Cardiac muscle cell (in vitro differentiated cells and primary cell): ENCODE data around the gene MAST3. TPM values are rescaled to one million over a fixed set of nuclear protein-coding genes. Genes with fewer than 3 reads are reported as not detected.

ENCODE experiments used
- DNase-seq, 2 donors: peaks; one replicate each; pipeline versions ENCODE4 v3.0.0 to v3.0.0-alpha.2; 2010 to 2017; ENCODE audit warnings: low read depth in 1 of 2, low spot score in 1 of 2
- H3K27ac ChIP-seq: fragments of 200-600 bp; sonication (generic); 2 replicates; pipeline ENCODE4 v1.5.1; 2016
- H3K27me3 ChIP-seq: fragments of 200-600 bp; sonication (generic); 2 replicates; pipeline ENCODE4 v1.6.0; 2016; ENCODE audit warnings: control low read depth
- H3K36me3 ChIP-seq: fragments of 200-600 bp; sonication (generic); 2 replicates; pipeline ENCODE4 v1.5.1; 2016; ENCODE audit warnings: control low read depth
- H3K4me1 ChIP-seq: fragments of 200-600 bp; sonication (generic); 2 replicates; pipeline ENCODE4 v1.8.1; 2017; ENCODE audit warnings: low read depth, mild to moderate bottlenecking, mixed run types
- H3K4me3 ChIP-seq: fragments of 200-600 bp; sonication (generic); 2 replicates; pipeline ENCODE4 v1.5.1; 2016; ENCODE audit warnings: mild to moderate bottlenecking
- H3K9me3 ChIP-seq: fragments of 200-600 bp; sonication (generic); 2 replicates; pipeline ENCODE4 v1.5.1; 2017; ENCODE audit warnings: low read depth, mild to moderate bottlenecking, control low read depth
- polyA plus RNA-seq: library from polyadenylated mRNA; unstranded; fragments of >200 nt; fragmentation: Nextera tagmentation; extraction: Ambion mirVana; gene quantifications from 2 replicates; pipeline ENCODE4 v1.2.1, GENCODE V29; 2016
- total RNA-seq: library from RNA; depleted of rRNA; stranded (reverse); fragments of >200 nt; gene quantifications from 2 replicates; pipeline ENCODE4 v1.2.3, GENCODE V29; 2016
- TF ChIP-seq, protein P1 (sequence below): IDR thresholded peaks from 2 replicates; pipeline ENCODE4 v1.5.1; 2012; ENCODE audit warnings: low read depth, mild to moderate bottlenecking, low read length

MAST3 gene
- total and polyA plus RNA-seq, 2 experiments from 2014 or later = 5.5 to 8.1 TPM

DNA sequence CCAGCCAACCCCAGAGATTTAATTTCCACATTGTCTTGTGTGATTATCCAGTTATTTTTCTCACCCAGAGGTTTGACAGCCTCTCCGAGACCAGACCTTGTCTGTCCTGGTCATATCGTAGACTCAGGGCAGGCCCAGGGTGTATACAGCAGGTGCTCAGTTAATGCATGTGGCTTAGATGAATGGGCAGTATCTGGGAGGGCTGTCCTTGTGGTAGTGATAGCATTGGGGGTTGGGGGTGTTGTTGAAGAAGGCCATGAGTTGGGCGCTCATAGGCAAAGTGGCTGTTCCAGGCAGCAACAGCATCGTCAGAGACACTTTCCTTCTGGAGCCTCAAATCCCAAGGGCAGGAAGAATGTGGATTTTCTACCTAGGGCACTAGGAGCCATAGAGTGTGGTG is 16.9 kb downstream of the MAST3 start:
- Histone ChIP-seq H3K4me3 (no peak overlapping the region), H3K27me3 (no peaks in the 10 kb centered on the region), H3K4me1 (no peaks in the 10 kb centered on the region), H3K36me3 (no peaks in the 10 kb centered on the region), H3K27ac (no peak overlapping the region), H3K9me3 (no peaks in the 10 kb centered on the region)
- TF ChIP-seq, protein P1, sequence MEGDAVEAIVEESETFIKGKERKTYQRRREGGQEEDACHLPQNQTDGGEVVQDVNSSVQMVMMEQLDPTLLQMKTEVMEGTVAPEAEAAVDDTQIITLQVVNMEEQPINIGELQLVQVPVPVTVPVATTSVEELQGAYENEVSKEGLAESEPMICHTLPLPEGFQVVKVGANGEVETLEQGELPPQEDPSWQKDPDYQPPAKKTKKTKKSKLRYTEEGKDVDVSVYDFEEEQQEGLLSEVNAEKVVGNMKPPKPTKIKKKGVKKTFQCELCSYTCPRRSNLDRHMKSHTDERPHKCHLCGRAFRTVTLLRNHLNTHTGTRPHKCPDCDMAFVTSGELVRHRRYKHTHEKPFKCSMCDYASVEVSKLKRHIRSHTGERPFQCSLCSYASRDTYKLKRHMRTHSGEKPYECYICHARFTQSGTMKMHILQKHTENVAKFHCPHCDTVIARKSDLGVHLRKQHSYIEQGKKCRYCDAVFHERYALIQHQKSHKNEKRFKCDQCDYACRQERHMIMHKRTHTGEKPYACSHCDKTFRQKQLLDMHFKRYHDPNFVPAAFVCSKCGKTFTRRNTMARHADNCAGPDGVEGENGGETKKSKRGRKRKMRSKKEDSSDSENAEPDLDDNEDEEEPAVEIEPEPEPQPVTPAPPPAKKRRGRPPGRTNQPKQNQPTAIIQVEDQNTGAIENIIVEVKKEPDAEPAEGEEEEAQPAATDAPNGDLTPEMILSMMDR = no peak
- DNase-seq = no peak

DNA sequence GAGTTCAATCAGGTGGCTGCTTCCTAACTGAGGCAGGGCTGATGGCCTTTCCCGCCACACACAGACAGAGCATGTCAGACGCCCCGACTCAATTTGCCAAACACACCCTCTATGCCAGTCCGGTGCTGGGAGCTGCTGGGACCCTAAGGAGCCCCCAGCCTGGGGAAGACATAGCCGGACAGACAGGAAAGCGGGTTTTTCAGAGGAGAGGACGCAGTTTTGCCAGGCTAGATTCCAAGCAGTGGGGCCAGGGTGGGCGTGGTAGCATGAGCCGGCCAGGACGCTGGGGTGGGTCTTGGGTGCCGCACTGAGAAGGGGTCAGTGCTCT is 19.8 kb downstream of the MAST3 start:
- H3K36me3 ChIP-seq = no peaks in the 10 kb centered on the region
- H3K4me1 ChIP-seq = no peaks in the 10 kb centered on the region
- H3K9me3 ChIP-seq = no peaks in the 10 kb centered on the region
- TF ChIP-seq, protein P1 = no peak
- peak overlapping the region; percentile 64 for H3K4me3 ChIP-seq
- H3K27me3 ChIP-seq = no peaks in the 10 kb centered on the region
- H3K27ac ChIP-seq = no peak overlapping the region
- DNase-seq = no peak

DNA sequence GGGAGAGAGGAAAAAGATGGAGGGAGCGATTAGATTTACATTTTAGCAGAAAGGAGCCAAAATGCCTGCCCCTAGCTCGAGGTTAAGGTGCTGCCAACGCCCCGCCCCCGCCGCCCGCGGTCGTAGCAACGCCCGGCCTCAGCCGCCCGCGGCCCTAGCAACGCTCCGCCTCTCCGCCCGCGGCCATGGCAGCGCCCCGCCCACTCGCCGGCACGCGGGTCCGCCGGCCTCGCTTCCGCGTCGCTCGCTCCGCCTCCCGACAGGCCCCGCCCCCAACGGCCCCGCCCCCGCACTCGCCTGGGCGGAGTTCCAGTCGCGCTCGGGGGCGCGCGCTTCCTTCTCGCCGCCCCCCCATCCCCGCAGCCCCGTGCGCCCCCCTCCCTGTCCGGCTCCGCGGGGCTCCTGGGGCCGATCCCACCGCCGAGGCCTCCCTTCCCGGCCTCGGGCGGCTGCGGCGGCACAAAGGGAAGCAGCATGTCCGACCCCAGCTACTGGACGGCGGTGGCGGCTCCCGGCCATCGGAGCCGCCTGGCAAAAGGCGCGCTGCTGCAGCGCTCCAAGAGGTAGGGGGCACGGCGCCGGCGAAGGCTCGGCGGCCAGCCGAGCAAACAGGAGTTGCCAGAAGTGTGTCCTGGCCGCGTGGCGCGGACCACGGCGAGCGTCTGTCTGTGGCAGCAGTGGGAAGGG is 20.3 kb downstream of the MAST3 start:
- H3K4me3 ChIP-seq = peak overlapping the region; percentile 64
- peak; percentile 91 to 95 for DNase-seq
- no peaks in the 10 kb centered on the region for H3K4me1 ChIP-seq
- H3K27ac ChIP-seq = no peak overlapping the region
- TF ChIP-seq, protein P1 = no peak
- H3K27me3 ChIP-seq = no peaks in the 10 kb centered on the region
- H3K36me3 ChIP-seq = no peaks in the 10 kb centered on the region
- no peaks in the 10 kb centered on the region for H3K9me3 ChIP-seq

DNA sequence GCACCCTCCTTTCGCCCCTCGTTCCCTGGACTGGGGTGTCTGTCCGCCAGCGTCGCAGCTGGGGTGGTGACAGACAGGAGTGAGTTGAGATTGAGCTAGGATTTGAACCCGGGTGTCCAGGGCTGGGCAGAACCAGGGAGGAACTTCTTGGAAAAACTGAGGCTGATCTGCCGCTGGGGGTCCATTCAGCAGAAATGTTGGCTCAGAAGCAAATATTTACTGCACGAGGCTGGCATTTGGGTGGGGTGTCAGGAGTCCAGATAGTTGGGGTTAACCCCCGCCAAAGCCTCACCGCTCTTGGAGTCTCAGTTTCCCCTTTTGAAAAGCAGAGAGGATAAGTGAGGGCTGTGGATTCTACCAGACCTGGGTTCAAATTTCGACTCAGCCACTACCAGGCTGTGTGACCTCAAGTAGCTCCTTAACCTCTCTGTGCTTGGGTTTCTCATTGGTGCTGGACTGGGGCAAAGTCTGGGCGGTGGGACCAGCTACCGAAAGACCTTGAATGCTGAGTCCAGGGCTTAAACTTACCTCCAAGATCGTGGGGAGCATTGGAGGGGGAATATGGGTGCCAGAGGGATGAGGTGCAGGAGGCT is 20.9 kb downstream of the MAST3 start:
- H3K4me3 ChIP-seq = peak overlapping the region; percentile 64
- TF ChIP-seq, protein P1 = no peak
- no peaks in the 10 kb centered on the region for H3K27me3 ChIP-seq
- no peak for DNase-seq
- no peak overlapping the region for H3K27ac ChIP-seq
- no peaks in the 10 kb centered on the region for H3K36me3 ChIP-seq
- H3K4me1 ChIP-seq = no peaks in the 10 kb centered on the region
- no peaks in the 10 kb centered on the region for H3K9me3 ChIP-seq

DNA sequence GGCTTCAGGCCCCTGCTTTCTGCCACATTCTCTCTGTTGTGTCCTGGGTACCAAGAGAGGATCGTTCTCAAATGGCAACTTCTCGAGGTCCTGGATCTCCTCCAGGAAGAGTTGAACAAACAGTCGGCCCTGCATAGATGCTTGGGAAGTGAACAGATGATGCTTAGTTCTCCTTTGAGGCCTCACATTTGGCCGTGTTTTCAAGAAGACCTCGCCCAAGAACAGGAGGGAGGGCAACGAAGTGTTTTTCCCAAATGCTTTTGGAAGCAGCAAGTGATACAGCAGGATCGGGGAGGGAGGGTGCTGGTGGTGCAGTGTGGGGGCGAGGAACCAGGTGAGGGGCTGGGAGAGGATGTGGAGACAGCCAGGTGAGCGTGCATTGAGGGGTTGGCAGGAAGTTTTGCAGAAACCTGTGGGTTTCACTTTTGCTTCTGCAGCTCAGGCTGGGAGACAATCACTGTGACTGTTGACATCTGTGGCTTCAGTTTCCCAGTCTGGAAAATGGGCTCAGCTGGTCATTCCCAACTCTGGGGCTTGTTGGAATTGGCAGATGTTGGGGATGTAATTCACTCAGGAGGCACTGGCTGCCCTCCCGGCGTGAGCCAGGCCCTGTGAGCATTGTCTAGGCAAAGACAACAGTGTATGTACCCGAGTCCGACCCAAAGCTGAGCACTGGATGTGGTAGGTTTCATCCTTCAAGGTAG is 21.6 kb downstream of the MAST3 start:
- Histone ChIP-seq H3K4me1 (no peaks in the 10 kb centered on the region), H3K27ac (no peak overlapping the region), H3K9me3 (no peaks in the 10 kb centered on the region), H3K27me3 (no peaks in the 10 kb centered on the region), H3K36me3 (no peaks in the 10 kb centered on the region), H3K4me3 (no peak overlapping the region)
- DNase-seq = no peak
- TF ChIP-seq, protein P1 = no peak
